Astrocyte of the spinal cord (primary cell): ENCODE data around the gene GPRASP3.
A peak's percentile ranks its signal among the peaks of the same experiment; 100 is the strongest.

Source experiments
- DNase-seq: peaks from one replicate; pipeline ENCODE4 v3.0.0; 2011; ENCODE audit warnings: low read depth, low spot score
- H3K4me3 ChIP-seq: 2 replicates; pipeline ENCODE4 v1.5.1; 2011; ENCODE audit warnings: low read depth, mild to moderate bottlenecking, low read length, moderate library complexity
- CTCF ChIP-seq: IDR thresholded peaks from 2 replicates; pipeline ENCODE4 v1.5.1; 2012; ENCODE audit warnings: low read depth, mild to moderate bottlenecking, low read length, inconsistent platforms
- in situ Hi-C: cut with HindIII; loops from 2 replicates; pipeline ENCODE4 v1.10.0; 2017; ENCODE audit warnings: low sequenced_read_pairs

GPRASP3 gene

GRCh38 chrX:102697494-102697893 lies 23.0 kb upstream of the GPRASP3 start:
- DNase-seq, result peak; percentile 35
- in situ Hi-C loops, result no loop called here
- no peak overlapping the region for H3K4me3 ChIP-seq
- TF ChIP-seq CTCF, result no peak

DNA sequence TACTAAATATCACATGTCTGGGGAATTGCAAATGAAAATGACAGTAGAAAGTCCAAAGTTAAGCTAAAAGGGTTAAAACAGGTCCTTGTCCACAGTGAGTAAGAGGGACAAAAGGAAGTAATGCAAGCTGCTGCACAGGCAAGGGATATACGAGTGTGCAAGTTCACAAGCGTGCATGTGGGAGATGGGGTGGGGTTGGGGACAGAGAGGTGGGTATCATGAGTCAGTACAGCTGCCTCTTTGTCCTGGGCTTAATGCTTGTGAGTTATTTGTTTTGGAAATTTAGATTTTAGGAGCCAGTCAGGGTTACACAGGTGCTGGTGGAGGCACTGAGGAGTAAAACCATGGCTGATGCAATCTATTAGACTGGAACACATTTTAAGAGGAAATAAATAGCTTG lies 11.6 kb upstream of the GPRASP3 start:
- H3K4me3 ChIP-seq, result no peak overlapping the region
- no peak for TF ChIP-seq CTCF
- in situ Hi-C loops, result no loop called here
- no peak for DNase-seq

DNA sequence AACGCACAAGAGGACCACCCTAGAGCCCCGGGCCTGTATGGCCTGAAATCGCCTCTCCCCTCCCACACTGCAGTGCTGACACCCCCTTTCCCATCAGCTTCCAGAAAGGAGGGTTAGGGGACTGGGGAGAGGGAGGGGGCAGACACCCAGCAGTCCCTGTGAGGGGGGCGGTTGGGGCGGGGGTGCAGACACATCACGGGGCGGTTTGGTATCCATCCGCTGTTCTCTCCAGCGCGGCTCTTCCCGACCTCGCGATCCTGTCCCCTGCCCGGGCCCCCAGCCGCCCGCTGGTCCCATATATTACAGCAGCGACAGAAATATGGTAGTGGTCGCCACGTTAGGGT lies 8.7 kb upstream of the GPRASP3 start:
- in situ Hi-C loops, result no loop called here
- H3K4me3 ChIP-seq, result peak overlapping the region; percentile 61
- DNase-seq, result no peak
- no peak for TF ChIP-seq CTCF

GRCh38 chrX:102712216-102712966 lies 8.2 kb upstream of the GPRASP3 start, which contains the start of gene GPRASP2:
TSS of gene GPRASP2 (plus strand) at chrX:102712448. CDS start at chrX:102714870, 2,422 bp downstream.
- no peak for TF ChIP-seq CTCF
- peak; percentile 10 for DNase-seq
- in situ Hi-C loops, result no loop called here
- peak within 1 kb of the TSS; percentile 61 for H3K4me3 ChIP-seq

- TF ChIP-seq CTCF, result peak; percentile 64
- peak; percentile 50 for DNase-seq
- in situ Hi-C loops, result no loop called here
- peak overlapping the region; percentile 61 for H3K4me3 ChIP-seq
Measured at GRCh38 chrX:102712981-102713625, 7.4 kb upstream of the GPRASP3 start.

DNA sequence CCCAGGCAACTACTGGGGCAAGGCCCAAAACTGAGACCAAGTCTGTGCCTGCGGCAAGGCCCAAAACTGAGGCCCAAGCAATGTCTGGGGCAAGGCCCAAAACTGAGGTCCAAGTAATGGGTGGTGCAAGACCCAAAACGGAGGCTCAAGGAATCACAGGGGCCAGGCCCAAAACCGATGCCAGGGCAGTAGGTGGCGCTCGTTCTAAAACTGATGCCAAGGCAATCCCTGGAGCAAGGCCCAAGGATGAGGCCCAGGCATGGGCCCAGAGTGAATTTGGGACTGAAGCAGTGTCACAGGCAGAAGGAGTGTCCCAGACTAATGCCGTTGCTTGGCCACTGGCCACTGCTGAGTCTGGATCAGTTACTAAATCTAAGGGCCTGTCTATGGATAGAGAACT lies 5.5 kb upstream of the GPRASP3 start:
- TF ChIP-seq CTCF, result no peak
- in situ Hi-C loops, result no loop called here
- DNase-seq, result no peak
- H3K4me3 ChIP-seq, result no peak overlapping the region
